Measurements from ENCODE around the gene FRMPD4. TPM values are rescaled to one million over a fixed set of nuclear protein-coding genes. Genes with fewer than 3 reads are reported as not detected.
A peak's percentile ranks its signal among the peaks of the same experiment; 100 is the strongest.

The FRMPD4 gene
- 0.19 TPM for polyA plus RNA-seq
- long read RNA-seq, donor 1: 0 reads
- long read RNA-seq, donor 2: 0 reads
- long read RNA-seq, donor 3: 0 reads
- long read RNA-seq, donor 4: 0 reads
- long read RNA-seq, donor 5: 0 reads
- long read RNA-seq, donor 6: 0 reads
- long read RNA-seq, donor 7: 0 reads
- long read RNA-seq, donor 8: 0 reads
- long read RNA-seq, donor 9: 0 reads
- long read RNA-seq, donor 10: 0 reads
- long read RNA-seq, donor 11: 0 reads

- peaks cover 17% of the 10 kb centered on the region for H3K27me3 ChIP-seq (ENCODE audit: control insufficient read depth, insufficient read depth, low read length)
- no peak within 1 kb of the TSS for H3K27ac ChIP-seq (ENCODE audit: low read length)
- peak within 1 kb of the TSS; percentile 24 for H3K4me3 ChIP-seq (ENCODE audit: low read length)
- no peaks in the 10 kb centered on the region for H3K36me3 ChIP-seq (ENCODE audit: control insufficient read depth, insufficient read depth, low read length)
- no peak for DNase-seq
- no CpG with 5 or more reads among the region's 80 CpGs for WGBS (ENCODE audit: insufficient coverage, low lambda C conversion rate)
- H3K4me1 ChIP-seq (ENCODE audit: control insufficient read depth, insufficient read depth, low read length): no peaks in the 10 kb centered on the region
- H3K9me3 ChIP-seq (ENCODE audit: control insufficient read depth, low read depth, low read length): no peaks in the 10 kb centered on the region
These were observed at the start of gene FRMPD4 for GRCh38 chrX:12138361-12139313. Gene FRMPD4 (plus strand): TSS chrX:12138473. CDS start chrX:12138972, 499 bp downstream.

- H3K4me1 ChIP-seq (ENCODE audit: control insufficient read depth, insufficient read depth, low read length): no peaks in the 10 kb centered on the region
- no peak for DNase-seq
- no peaks in the 10 kb centered on the region for H3K9me3 ChIP-seq (ENCODE audit: control insufficient read depth, low read depth, low read length)
- H3K27me3 ChIP-seq (ENCODE audit: control insufficient read depth, insufficient read depth, low read length): no peaks in the 10 kb centered on the region
- H3K4me3 ChIP-seq (ENCODE audit: low read length): no peak overlapping the region
- WGBS (ENCODE audit: insufficient coverage, low lambda C conversion rate): no CpG with 5 or more reads among the region's 1 CpG
- H3K27ac ChIP-seq (ENCODE audit: low read length): no peak overlapping the region
- H3K36me3 ChIP-seq (ENCODE audit: control insufficient read depth, insufficient read depth, low read length): no peaks in the 10 kb centered on the region
These were observed 48.5 kb upstream of the FRMPD4 start for GRCh38 chrX:12089740-12090139.

- Histone ChIP-seq H3K27ac (ENCODE audit: low read length) (no peak overlapping the region), H3K36me3 (ENCODE audit: control insufficient read depth, insufficient read depth, low read length) (no peaks in the 10 kb centered on the region), H3K4me3 (ENCODE audit: low read length) (no peak overlapping the region), H3K27me3 (ENCODE audit: control insufficient read depth, insufficient read depth, low read length) (no peaks in the 10 kb centered on the region), H3K4me1 (ENCODE audit: control insufficient read depth, insufficient read depth, low read length) (no peaks in the 10 kb centered on the region), H3K9me3 (ENCODE audit: control insufficient read depth, low read depth, low read length) (no peaks in the 10 kb centered on the region)
- WGBS (ENCODE audit: insufficient coverage, low lambda C conversion rate): no CpG with 5 or more reads among the region's 2 CpGs
- DNase-seq: no peak
These were observed 25.0 kb upstream of the FRMPD4 start for GRCh38 chrX:12113321-12113720.

- Histone ChIP-seq H3K9me3 (ENCODE audit: control insufficient read depth, low read depth, low read length) (no peaks in the 10 kb centered on the region), H3K36me3 (ENCODE audit: control insufficient read depth, insufficient read depth, low read length) (no peaks in the 10 kb centered on the region), H3K4me3 (ENCODE audit: low read length) (no peak overlapping the region), H3K27me3 (ENCODE audit: control insufficient read depth, insufficient read depth, low read length) (no peaks in the 10 kb centered on the region), H3K4me1 (ENCODE audit: control insufficient read depth, insufficient read depth, low read length) (no peaks in the 10 kb centered on the region), H3K27ac (ENCODE audit: low read length) (no peak overlapping the region)
- WGBS (ENCODE audit: insufficient coverage, low lambda C conversion rate): no CpG with 5 or more reads among the region's 2 CpGs
- DNase-seq: no peak
These were observed 22.9 kb upstream of the FRMPD4 start for GRCh38 chrX:12115377-12115776.

GRCh38 chrX:12118134-12118533, 20.1 kb upstream of the FRMPD4 start:
- no peaks in the 10 kb centered on the region for H3K4me1 ChIP-seq (ENCODE audit: control insufficient read depth, insufficient read depth, low read length)
- no CpG with 5 or more reads among the region's 3 CpGs for WGBS (ENCODE audit: insufficient coverage, low lambda C conversion rate)
- H3K36me3 ChIP-seq (ENCODE audit: control insufficient read depth, insufficient read depth, low read length): no peaks in the 10 kb centered on the region
- H3K9me3 ChIP-seq (ENCODE audit: control insufficient read depth, low read depth, low read length): no peaks in the 10 kb centered on the region
- H3K27me3 ChIP-seq (ENCODE audit: control insufficient read depth, insufficient read depth, low read length): no peaks in the 10 kb centered on the region
- no peak overlapping the region for H3K27ac ChIP-seq (ENCODE audit: low read length)
- no peak for DNase-seq
- no peak overlapping the region for H3K4me3 ChIP-seq (ENCODE audit: low read length)

- Histone ChIP-seq H3K27me3 (ENCODE audit: control insufficient read depth, insufficient read depth, low read length) (no peaks in the 10 kb centered on the region), H3K9me3 (ENCODE audit: control insufficient read depth, low read depth, low read length) (no peaks in the 10 kb centered on the region), H3K4me1 (ENCODE audit: control insufficient read depth, insufficient read depth, low read length) (no peaks in the 10 kb centered on the region), H3K27ac (ENCODE audit: low read length) (no peak overlapping the region), H3K4me3 (ENCODE audit: low read length) (no peak overlapping the region), H3K36me3 (ENCODE audit: control insufficient read depth, insufficient read depth, low read length) (no peaks in the 10 kb centered on the region)
- DNase-seq: no peak
- WGBS (ENCODE audit: insufficient coverage, low lambda C conversion rate): no CpG with 5 or more reads among the region's 3 CpGs
These were observed 10.3 kb upstream of the FRMPD4 start for GRCh38 chrX:12128017-12128416.

GRCh38 chrX:12137951-12138360, 317 bp upstream of the FRMPD4 start:
- H3K9me3 ChIP-seq (ENCODE audit: control insufficient read depth, low read depth, low read length): no peaks in the 10 kb centered on the region
- peaks cover 17% of the 10 kb centered on the region for H3K27me3 ChIP-seq (ENCODE audit: control insufficient read depth, insufficient read depth, low read length)
- H3K4me1 ChIP-seq (ENCODE audit: control insufficient read depth, insufficient read depth, low read length): no peaks in the 10 kb centered on the region
- H3K27ac ChIP-seq (ENCODE audit: low read length): no peak overlapping the region
- no peak for DNase-seq
- no CpG with 5 or more reads among the region's 24 CpGs for WGBS (ENCODE audit: insufficient coverage, low lambda C conversion rate)
- no peaks in the 10 kb centered on the region for H3K36me3 ChIP-seq (ENCODE audit: control insufficient read depth, insufficient read depth, low read length)
- H3K4me3 ChIP-seq (ENCODE audit: low read length): no peak overlapping the region

GRCh38 chrX:12139934-12140611, 1.8 kb downstream of the FRMPD4 start:
- no CpG with 5 or more reads among the region's 4 CpGs for WGBS (ENCODE audit: insufficient coverage, low lambda C conversion rate)
- Histone ChIP-seq H3K27me3 (ENCODE audit: control insufficient read depth, insufficient read depth, low read length) (peaks cover 17% of the 10 kb centered on the region), H3K4me3 (ENCODE audit: low read length) (no peak overlapping the region), H3K27ac (ENCODE audit: low read length) (no peak overlapping the region), H3K4me1 (ENCODE audit: control insufficient read depth, insufficient read depth, low read length) (no peaks in the 10 kb centered on the region), H3K36me3 (ENCODE audit: control insufficient read depth, insufficient read depth, low read length) (no peaks in the 10 kb centered on the region), H3K9me3 (ENCODE audit: control insufficient read depth, low read depth, low read length) (no peaks in the 10 kb centered on the region)
- DNase-seq: no peak

GRCh38 chrX:12141511-12141910, 3.2 kb downstream of the FRMPD4 start:
- no peaks in the 10 kb centered on the region for H3K36me3 ChIP-seq (ENCODE audit: control insufficient read depth, insufficient read depth, low read length)
- WGBS (ENCODE audit: insufficient coverage, low lambda C conversion rate): no CpG with 5 or more reads among the region's 3 CpGs

GRCh38 chrX:12142661-12143060, 4.4 kb downstream of the FRMPD4 start:
- Histone ChIP-seq H3K4me3 (ENCODE audit: low read length) (no peak overlapping the region), H3K36me3 (ENCODE audit: control insufficient read depth, insufficient read depth, low read length) (no peaks in the 10 kb centered on the region), H3K4me1 (ENCODE audit: control insufficient read depth, insufficient read depth, low read length) (no peaks in the 10 kb centered on the region), H3K27ac (ENCODE audit: low read length) (no peak overlapping the region), H3K27me3 (ENCODE audit: control insufficient read depth, insufficient read depth, low read length) (peaks cover 12% of the 10 kb centered on the region), H3K9me3 (ENCODE audit: control insufficient read depth, low read depth, low read length) (no peaks in the 10 kb centered on the region)
- no CpG with 5 or more reads among the region's 4 CpGs for WGBS (ENCODE audit: insufficient coverage, low lambda C conversion rate)
- no peak for DNase-seq

More at GRCh38 chrX:12141511-12141910, 3.2 kb downstream of the FRMPD4 start:
- H3K27me3 ChIP-seq (ENCODE audit: control insufficient read depth, insufficient read depth, low read length): peaks cover 17% of the 10 kb centered on the region
- H3K9me3 ChIP-seq (ENCODE audit: control insufficient read depth, low read depth, low read length): no peaks in the 10 kb centered on the region
- H3K27ac ChIP-seq (ENCODE audit: low read length): no peak overlapping the region
- H3K4me1 ChIP-seq (ENCODE audit: control insufficient read depth, insufficient read depth, low read length): no peaks in the 10 kb centered on the region
- H3K4me3 ChIP-seq (ENCODE audit: low read length): no peak overlapping the region
- no peak for DNase-seq

Data from large intestine (tissue), 12 donors.